Jurkat, Clone E6-1 (cell line): Measurements from ENCODE around the gene ITGA4.

Experiments used
- DNase-seq: peaks from one replicate; pipeline ENCODE4 v3.0.0-alpha.2; 2011; ENCODE audit warnings: low read depth, low spot score
- H3K4me3 ChIP-seq: 2 replicates; pipeline ENCODE4 v1.5.1; 2011; ENCODE audit warnings: mild to moderate bottlenecking, low read length, control low read depth, moderate library complexity

The ITGA4 gene

GRCh38 chr2:181558371-181558770 lies 101.2 kb downstream of the ITGA4 start:
- DNase-seq, result no peak
- H3K4me3 ChIP-seq, result no peak overlapping the region

- no peak overlapping the region for H3K4me3 ChIP-seq
- no peak for DNase-seq
Measured at GRCh38 chr2:181563101-181563692, 106.0 kb downstream of the ITGA4 start.

- H3K4me3 ChIP-seq, result no peak overlapping the region
- no peak for DNase-seq
Measured at GRCh38 chr2:181566334-181567032, 109.3 kb downstream of the ITGA4 start.

GRCh38 chr2:181570059-181570458 lies 112.9 kb downstream of the ITGA4 start:
- DNase-seq, result no peak

GRCh38 chr2:181570833-181571661 lies 113.9 kb downstream of the ITGA4 start:
- peak; percentile 22 for DNase-seq
- H3K4me3 ChIP-seq, result no peak overlapping the region

More at GRCh38 chr2:181570059-181570458, 112.9 kb downstream of the ITGA4 start:
- H3K4me3 ChIP-seq, result no peak overlapping the region

GRCh38 chr2:181573140-181573736 lies 116.1 kb downstream of the ITGA4 start:
- no peak overlapping the region for H3K4me3 ChIP-seq
- peak; percentile 21 for DNase-seq

GRCh38 chr2:181574321-181574720 lies 117.1 kb downstream of the ITGA4 start:
- H3K4me3 ChIP-seq, result no peak overlapping the region
- DNase-seq, result no peak

- no peak for DNase-seq
- no peak overlapping the region for H3K4me3 ChIP-seq
Measured at GRCh38 chr2:181575024-181575649, 118.0 kb downstream of the ITGA4 start.

GRCh38 chr2:181575650-181576025 lies 118.5 kb downstream of the ITGA4 start:
- DNase-seq, result no peak

GRCh38 chr2:181576431-181576830 lies 119.2 kb downstream of the ITGA4 start:
- no peak overlapping the region for H3K4me3 ChIP-seq
- DNase-seq, result no peak

More at GRCh38 chr2:181575650-181576025, 118.5 kb downstream of the ITGA4 start:
- no peak overlapping the region for H3K4me3 ChIP-seq

- no peak overlapping the region for H3K4me3 ChIP-seq
- DNase-seq, result no peak
Measured at GRCh38 chr2:181578829-181579228, 121.6 kb downstream of the ITGA4 start.

- no peak for DNase-seq
Measured at GRCh38 chr2:181581534-181581933, 124.3 kb downstream of the ITGA4 start.

GRCh38 chr2:181585732-181586131 lies 128.5 kb downstream of the ITGA4 start:
- no peak for DNase-seq
- H3K4me3 ChIP-seq, result no peak overlapping the region

More at GRCh38 chr2:181581534-181581933, 124.3 kb downstream of the ITGA4 start:
- no peak overlapping the region for H3K4me3 ChIP-seq
